ENCODE results near the gene TNRC6C.
"Not testable (repeated sequence)": the region's sequence is repeated elsewhere in the genome, so short reads cannot be mapped to it uniquely, and the experiment has no call there.

The TNRC6C gene

GRCh38 chr17:77966476-77966875 is 8.0 kb downstream of the TNRC6C start:
- peak; percentile 42 for DNase-seq

GRCh38 chr17:77968788-77969187 is 10.3 kb downstream of the TNRC6C start:
- DNase-seq: no peak

GRCh38 chr17:77972271-77972670 is 13.8 kb downstream of the TNRC6C start:
- DNase-seq: not testable (repeated sequence)

- DNase-seq: no peak
These were observed 15.4 kb downstream of the TNRC6C start for GRCh38 chr17:77973953-77974352.

GRCh38 chr17:77974396-77974795 is 15.9 kb downstream of the TNRC6C start:
- DNase-seq: no peak

- not testable (repeated sequence) for DNase-seq
These were observed 23.9 kb downstream of the TNRC6C start for GRCh38 chr17:77982430-77982829.

- DNase-seq: no peak
These were observed 31.8 kb downstream of the TNRC6C start for GRCh38 chr17:77990301-77990700.

GRCh38 chr17:77993735-77994134 is 35.2 kb downstream of the TNRC6C start:
- not testable (repeated sequence) for DNase-seq

GRCh38 chr17:77995146-77995852 is 36.8 kb downstream of the TNRC6C start:
- no peak for DNase-seq

- DNase-seq: no peak
These were observed 37.8 kb downstream of the TNRC6C start for GRCh38 chr17:77996256-77996655.

GRCh38 chr17:77999413-78000173 is 41.1 kb downstream of the TNRC6C start:
- peak; percentile 28 for DNase-seq

- DNase-seq: peak; percentile 62
These were observed 41.8 kb downstream of the TNRC6C start for GRCh38 chr17:78000341-78000740.

- no peak for DNase-seq
These were observed 42.7 kb downstream of the TNRC6C start for GRCh38 chr17:78001182-78001581.

GRCh38 chr17:78001612-78002011 is 43.1 kb downstream of the TNRC6C start:
- no peak for DNase-seq

GRCh38 chr17:78002166-78002565 is 43.7 kb downstream of the TNRC6C start:
- no peak for DNase-seq

- DNase-seq: no peak
These were observed 47.1 kb downstream of the TNRC6C start for GRCh38 chr17:78005452-78006171.

GRCh38 chr17:78006338-78006737 is 47.8 kb downstream of the TNRC6C start:
- no peak for DNase-seq

GRCh38 chr17:78007647-78008046 is 49.1 kb downstream of the TNRC6C start:
- no peak for DNase-seq

GRCh38 chr17:78010759-78011158 is 52.3 kb downstream of the TNRC6C start:
- DNase-seq: no peak

- DNase-seq: no peak
These were observed 53.9 kb downstream of the TNRC6C start for GRCh38 chr17:78012428-78012827.

GRCh38 chr17:78013683-78014467 is 55.4 kb downstream of the TNRC6C start:
- DNase-seq: peak; percentile 76

GRCh38 chr17:78014646-78015045 is 56.1 kb downstream of the TNRC6C start:
- DNase-seq: no peak

- no peak for DNase-seq
These were observed 58.3 kb downstream of the TNRC6C start for GRCh38 chr17:78016852-78017251.

Data from fibroblast of skin of abdomen (primary cell).